Measurements from ENCODE around the gene BDNF.

BDNF gene

GRCh38 chr11:27717801-27718229 lies 17.6 kb upstream of the BDNF start:
- peak overlapping the region; percentile 72 for H3K4me3 ChIP-seq
- TF ChIP-seq CTCF (IDR thresholded peaks at IDR 0.05) = no peak
- no peak for DNase-seq (ENCODE audit: low spot score)
- H3K27ac ChIP-seq = no peak overlapping the region

GRCh38 chr11:27717377-27717776 lies 17.1 kb upstream of the BDNF start:
- H3K4me3 ChIP-seq = no peak overlapping the region
- TF ChIP-seq CTCF (IDR thresholded peaks at IDR 0.05) = no peak
- DNase-seq (ENCODE audit: low spot score) = no peak
- no peak overlapping the region for H3K27ac ChIP-seq

- H3K27ac ChIP-seq = no peak overlapping the region
- TF ChIP-seq CTCF (IDR thresholded peaks at IDR 0.05) = no peak
- no peak overlapping the region for H3K4me3 ChIP-seq
Observed at GRCh38 chr11:27716835-27717234, 16.6 kb upstream of the BDNF start.

GRCh38 chr11:27716216-27716615 lies 16.0 kb upstream of the BDNF start:
- no peak for TF ChIP-seq CTCF (IDR thresholded peaks at IDR 0.05)
- DNase-seq (ENCODE audit: low spot score) = no peak

More at GRCh38 chr11:27716835-27717234, 16.6 kb upstream of the BDNF start:
- DNase-seq (ENCODE audit: low spot score) = no peak

GRCh38 chr11:27711725-27712124 lies 11.5 kb upstream of the BDNF start:
- no peak overlapping the region for H3K27ac ChIP-seq
- TF ChIP-seq CTCF (IDR thresholded peaks at IDR 0.05) = no peak
- no peak for DNase-seq (ENCODE audit: low spot score)
- H3K4me3 ChIP-seq = no peak overlapping the region

More at GRCh38 chr11:27716216-27716615, 16.0 kb upstream of the BDNF start:
- no peak overlapping the region for H3K27ac ChIP-seq
- H3K4me3 ChIP-seq = no peak overlapping the region

GRCh38 chr11:27710536-27710935 lies 10.3 kb upstream of the BDNF start:
- no peak for DNase-seq (ENCODE audit: low spot score)
- H3K27ac ChIP-seq = no peak overlapping the region
- no peak for TF ChIP-seq CTCF (IDR thresholded peaks at IDR 0.05)
- no peak overlapping the region for H3K4me3 ChIP-seq

GRCh38 chr11:27707676-27708075 lies 7.4 kb upstream of the BDNF start:
- Histone ChIP-seq H3K4me3 (no peak overlapping the region), H3K27ac (no peak overlapping the region)
- no peak for TF ChIP-seq CTCF (IDR thresholded peaks at IDR 0.05)
- no peak for DNase-seq (ENCODE audit: low spot score)

Measured in coronary artery (tissue), 2 donors.